CD8-positive, alpha-beta memory T cell (primary cell): Measurements from ENCODE around the gene FHAD1. TPM values are rescaled to one million over a fixed set of nuclear protein-coding genes. Genes with fewer than 3 reads are reported as not detected.

Experiments used
- CTCF ChIA-PET: fragments of 350-600 bp; sonication (Branson Sonifier 250); formaldehyde crosslinking; loops from one replicate; lab custom pipeline; 2021; ENCODE audit warnings: antibody characterized with exemption; lab: Charles Lee
- POLR2A ChIA-PET: fragments of 350-600 bp; sonication (Branson Sonifier 250); formaldehyde crosslinking; loops from one replicate; lab custom pipeline; 2021; ENCODE audit warnings: antibody characterized with exemption; lab: Charles Lee
- DNase-seq, 5 donors: peaks; one replicate each; pipeline versions ENCODE4 v3.0.0 to v3.0.0-alpha.2; 2020 to 2022; ENCODE audit warnings: mixed read lengths in 1 of 5
- H3K27ac ChIP-seq: one replicate; pipeline ENCODE4 v1.7.0; 2013; ENCODE audit warnings: low read depth, mild to moderate bottlenecking, low read length, moderate library complexity
- H3K27me3 ChIP-seq: 2 replicates; pipeline ENCODE4 v1.7.0; 2013; ENCODE audit warnings: low read length, mild to moderate bottlenecking; ENCODE audit not compliant: insufficient read depth, poor library complexity, severe bottlenecking
- H3K36me3 ChIP-seq: 2 replicates; pipeline ENCODE4 v1.7.0; 2013; ENCODE audit warnings: mild to moderate bottlenecking, low read length, moderate library complexity; ENCODE audit not compliant: insufficient read depth
- H3K4me1 ChIP-seq: 2 replicates; pipeline ENCODE4 v1.7.0; 2013; ENCODE audit warnings: mild to moderate bottlenecking, low read length, moderate library complexity; ENCODE audit not compliant: insufficient read depth
- H3K4me3 ChIP-seq: 2 replicates; pipeline ENCODE4 v1.7.0; 2013; ENCODE audit warnings: mild to moderate bottlenecking, low read length
- H3K9me3 ChIP-seq: 2 replicates; pipeline ENCODE4 v1.7.0; 2013; ENCODE audit warnings: mild to moderate bottlenecking, low read length
- H3K27ac Mint-ChIP-seq, 8 donors: one replicate each; pipeline ENCODE4 v1.8.0; 2020 to 2021; ENCODE audit warnings: mixed read lengths in 8 of 8, mild to moderate bottlenecking in 6 of 8, inconsistent platforms in 3 of 8, moderate library complexity in 3 of 8
- H3K27me3 Mint-ChIP-seq, 2 donors: one replicate each; pipeline ENCODE4 v1.8.0; 2020 to 2021; ENCODE audit warnings: mixed read lengths in 2 of 2, mild to moderate bottlenecking in 1 of 2, moderate library complexity in 1 of 2
- H3K36me3 Mint-ChIP-seq, 3 donors: one replicate each; pipeline ENCODE4 v1.8.0; 2020 to 2021; ENCODE audit warnings: mixed read lengths in 3 of 3, inconsistent platforms in 1 of 3, mild to moderate bottlenecking in 1 of 3
- H3K4me1 Mint-ChIP-seq, 3 donors: one replicate each; pipeline ENCODE4 v1.8.0; 2020 to 2021; ENCODE audit warnings: mixed read lengths in 3 of 3, inconsistent platforms in 1 of 3, mild to moderate bottlenecking in 1 of 3
- H3K4me3 Mint-ChIP-seq, 7 donors: one replicate each; pipeline ENCODE4 v1.8.0; 2020 to 2021; ENCODE audit warnings: mixed read lengths in 7 of 7, mild to moderate bottlenecking in 6 of 7, moderate library complexity in 4 of 7, inconsistent platforms in 2 of 7
- H3K9me3 Mint-ChIP-seq, 5 donors: one replicate each; pipeline ENCODE4 v1.8.0; 2020 to 2022; ENCODE audit warnings: mixed read lengths in 5 of 5, mild to moderate bottlenecking in 3 of 5, moderate library complexity in 2 of 5, inconsistent platforms in 1 of 5
- polyA plus RNA-seq: library from polyadenylated mRNA; unstranded; fragments of 300-500 nt; fragmentation: Illumina TruSeq; gene quantifications from one replicate; pipeline ENCODE4 v1.2.3, GENCODE V29; 2021
- total RNA-seq, 2 experiments: library from RNA; stranded (reverse); gene quantifications; one replicate each; pipeline ENCODE4 v1.2.3, GENCODE V29; 2021

The FHAD1 gene
- total and polyA plus RNA-seq, 3 experiments from 2014 or later: not detected

DNA sequence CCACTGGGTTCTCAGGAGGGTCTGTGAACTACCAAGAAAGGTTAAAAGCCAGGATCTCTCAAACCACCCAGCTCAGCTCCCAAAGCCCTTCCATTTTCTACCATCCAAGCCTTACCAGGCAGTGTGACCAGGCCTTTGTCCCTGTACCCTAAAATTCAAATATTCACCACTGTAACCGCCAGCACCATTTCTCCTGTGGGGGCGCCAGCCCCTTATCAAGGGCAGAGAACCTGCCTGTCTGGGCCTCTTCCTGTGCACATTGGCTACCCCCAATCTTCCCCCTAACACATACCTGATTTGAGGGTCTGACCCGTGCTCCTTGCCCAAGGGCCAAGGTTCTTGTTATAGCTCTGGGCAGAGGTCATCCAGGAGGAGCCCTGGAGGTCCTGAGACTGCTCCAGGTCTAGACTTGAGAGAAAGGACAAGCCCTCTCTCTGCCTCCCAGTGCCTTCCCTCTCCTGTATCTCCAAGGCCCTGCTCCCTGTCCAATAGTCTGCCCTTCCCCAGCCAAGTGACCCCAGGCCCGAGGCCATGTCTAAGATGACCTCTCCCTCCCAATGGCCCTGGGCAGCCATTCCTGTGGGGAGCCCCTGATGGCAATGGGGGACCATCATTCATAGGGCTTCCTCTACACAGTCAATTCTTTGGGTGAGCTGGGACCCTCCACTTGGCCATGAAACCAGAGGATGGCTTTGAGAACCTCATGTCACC is 78.5 kb downstream of the FHAD1 start:
- ChIA-PET POLR2A (no interaction called here), CTCF (interaction anchor here (2.4 to 4.8 kb wide), 3 partner anchors 8 to 104 kb away, joined by 9 to 98 read pairs (median 20); no protein-coding TSS in a partner anchor)
- peaks cover 3 to 8% (median 5%) of the 10 kb centered on the region in 3 donors for H3K4me1 Mint-ChIP-seq
- peak overlapping the region in 1 of 7 donors; percentile 77 for H3K4me3 Mint-ChIP-seq
- no peak overlapping the region for H3K27ac Mint-ChIP-seq
- Histone ChIP-seq H3K36me3 (no peaks in the 10 kb centered on the region), H3K4me1 (no peaks in the 10 kb centered on the region), H3K4me3 (no peak overlapping the region), H3K27ac (no peak overlapping the region), H3K27me3 (no peaks in the 10 kb centered on the region), H3K9me3 (no peaks in the 10 kb centered on the region)
- H3K36me3 Mint-ChIP-seq: peaks cover 0 to 8% (median 0%) of the 10 kb centered on the region in 3 donors
- DNase-seq: no peak
- H3K9me3 Mint-ChIP-seq: peaks cover 0 to 4% (median 0%) of the 10 kb centered on the region in 5 donors
- H3K27me3 Mint-ChIP-seq: peaks cover 4 to 9% of the 10 kb centered on the region in 2 donors

DNA sequence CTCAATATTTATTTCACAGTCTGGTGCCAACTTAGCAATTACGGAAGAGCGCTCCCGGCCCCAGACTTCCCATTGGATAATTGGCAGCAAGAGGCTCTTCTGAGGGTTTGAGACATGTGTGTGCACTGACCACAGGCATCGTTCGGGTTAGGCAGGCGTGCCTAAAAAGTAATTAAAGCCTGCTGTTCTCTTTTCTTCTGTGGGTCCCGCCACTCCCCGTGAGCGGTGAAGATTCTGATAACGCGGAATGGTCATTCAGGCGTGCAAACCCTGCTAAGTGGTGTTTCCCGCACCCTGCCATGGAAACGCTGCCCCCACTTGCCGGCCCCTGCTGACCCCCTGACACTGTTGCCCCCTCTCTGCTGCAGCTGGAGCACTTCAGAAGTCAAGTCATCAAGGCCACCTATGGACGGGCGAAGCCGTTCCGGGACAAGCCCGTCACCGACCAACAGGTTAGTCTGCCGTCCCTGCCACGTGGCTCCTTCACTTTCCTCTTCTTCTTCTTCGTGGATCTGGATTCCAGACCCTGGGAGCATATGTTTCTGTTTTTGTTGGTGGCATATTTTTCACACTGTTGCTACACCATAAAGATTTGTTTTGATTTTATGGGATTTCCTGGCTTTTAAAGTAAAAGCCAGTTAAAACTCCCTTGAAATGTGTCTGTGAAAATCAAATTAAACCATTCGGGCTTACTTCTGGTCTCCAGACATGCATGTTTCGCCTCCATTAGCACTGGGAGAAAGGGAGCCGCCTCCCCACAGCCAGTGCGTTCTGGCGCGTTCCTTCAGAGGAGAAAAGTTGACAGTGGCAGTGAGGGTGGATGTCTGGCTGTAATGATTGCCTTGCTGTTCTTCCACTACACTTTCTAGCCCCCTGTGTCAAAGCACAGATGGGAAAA is 79.9 kb downstream of the FHAD1 start:
- H3K4me1 ChIP-seq: no peaks in the 10 kb centered on the region
- Mint-ChIP-seq H3K4me3 (no peak overlapping the region), H3K36me3 (no peaks in the 10 kb centered on the region), H3K9me3 (no peaks in the 10 kb centered on the region), H3K4me1 (peaks cover 3 to 8% (median 5%) of the 10 kb centered on the region in 3 donors), H3K27me3 (peaks cover 4 to 6% of the 10 kb centered on the region in 2 donors), H3K27ac (peak overlapping the region in 1 of 8 donors; percentile 75)
- H3K9me3 ChIP-seq: no peaks in the 10 kb centered on the region
- POLR2A ChIA-PET: no interaction called here
- no peaks in the 10 kb centered on the region for H3K27me3 ChIP-seq
- no peak overlapping the region for H3K4me3 ChIP-seq
- CTCF ChIA-PET: no interaction called here
- no peaks in the 10 kb centered on the region for H3K36me3 ChIP-seq
- no peak for DNase-seq
- H3K27ac ChIP-seq: no peak overlapping the region

DNA sequence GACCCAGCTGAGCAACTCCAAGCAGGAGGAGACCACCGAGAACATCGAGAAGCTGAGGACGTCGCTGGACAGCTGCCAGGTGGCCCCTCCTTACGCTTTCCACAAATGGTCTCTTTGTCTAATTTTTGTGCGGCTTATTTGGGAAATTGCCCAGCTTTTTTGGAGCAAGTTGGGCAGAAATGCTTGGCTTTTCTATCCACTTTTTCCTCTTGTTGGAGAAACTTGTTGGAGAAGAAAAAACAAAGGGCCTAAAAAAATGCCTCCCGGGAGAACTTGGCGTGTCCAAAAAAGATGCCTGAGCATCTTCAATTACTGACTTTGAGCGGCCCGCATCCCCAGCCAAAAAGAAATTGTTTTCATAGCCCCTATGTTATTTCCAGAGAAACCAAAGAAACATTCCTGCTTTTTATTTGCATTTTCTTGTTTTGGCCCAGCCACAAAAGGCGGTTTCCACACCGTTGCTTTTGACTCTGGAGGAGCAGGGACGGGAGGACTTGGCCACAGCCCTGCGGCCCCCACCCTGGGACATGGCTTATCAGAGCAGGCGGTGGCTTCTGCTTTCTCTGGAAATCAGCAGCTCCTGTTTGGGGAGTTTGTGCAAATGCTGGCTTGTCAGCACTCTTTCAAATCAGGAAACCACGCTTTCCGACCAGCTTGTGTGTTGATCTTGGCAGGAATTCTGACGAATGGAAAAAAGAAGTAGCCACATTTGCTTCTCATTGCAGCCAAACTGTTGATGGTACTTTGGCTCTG is 81.5 kb downstream of the FHAD1 start:
- H3K9me3 ChIP-seq: no peaks in the 10 kb centered on the region
- no peaks in the 10 kb centered on the region for H3K9me3 Mint-ChIP-seq
- H3K4me1 ChIP-seq: no peaks in the 10 kb centered on the region
- peaks cover 4 to 6% of the 10 kb centered on the region in 2 donors for H3K27me3 Mint-ChIP-seq
- no peak overlapping the region for H3K4me3 ChIP-seq
- H3K4me1 Mint-ChIP-seq: peaks cover 2 to 7% (median 3%) of the 10 kb centered on the region in 3 donors
- ChIA-PET POLR2A (no interaction called here), CTCF (no interaction called here)
- no peaks in the 10 kb centered on the region for H3K36me3 ChIP-seq
- no peak overlapping the region for H3K27ac Mint-ChIP-seq
- no peak overlapping the region for H3K27ac ChIP-seq
- DNase-seq: no peak
- H3K4me3 Mint-ChIP-seq: no peak overlapping the region
- H3K36me3 Mint-ChIP-seq: no peaks in the 10 kb centered on the region
- H3K27me3 ChIP-seq: no peaks in the 10 kb centered on the region

DNA sequence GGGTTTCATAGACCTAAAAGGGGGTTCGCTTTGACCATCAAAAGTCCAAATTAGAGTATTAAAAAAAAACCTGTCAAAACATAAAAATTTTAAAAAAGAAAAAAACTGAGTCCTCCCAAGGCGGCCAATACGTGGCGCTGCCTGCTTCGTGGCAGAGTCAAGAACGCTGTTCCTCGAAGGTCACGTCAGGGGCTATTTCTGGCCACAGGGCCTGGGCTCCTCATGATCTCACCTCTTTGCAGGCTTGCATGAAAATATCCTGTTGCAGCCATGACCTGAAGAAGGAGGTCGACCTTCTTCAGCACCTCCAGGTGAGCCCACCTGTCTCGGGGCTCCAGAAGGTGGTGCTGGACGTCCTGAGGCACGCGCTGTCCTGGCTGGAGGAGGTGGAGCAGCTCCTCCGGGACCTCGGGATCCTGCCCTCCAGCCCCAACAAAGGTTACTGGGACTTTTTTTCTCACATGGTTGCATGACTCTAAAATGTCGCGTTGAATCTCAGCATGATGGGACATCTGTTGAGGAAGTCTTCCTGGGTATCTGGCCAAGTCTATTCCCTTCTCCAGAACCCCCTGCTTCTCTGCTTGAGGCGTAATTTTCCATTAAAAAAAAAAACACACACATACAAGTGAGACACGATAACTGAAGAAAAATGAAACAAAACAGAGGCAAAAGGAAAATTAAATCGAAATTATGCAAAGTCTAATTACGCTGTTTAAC is 82.2 kb downstream of the FHAD1 start:
- Mint-ChIP-seq H3K27ac (no peak overlapping the region), H3K9me3 (no peaks in the 10 kb centered on the region), H3K36me3 (no peaks in the 10 kb centered on the region), H3K4me3 (no peak overlapping the region), H3K27me3 (peaks cover 3 to 6% of the 10 kb centered on the region in 2 donors), H3K4me1 (peaks cover 0 to 3% (median 0%) of the 10 kb centered on the region in 3 donors)
- Histone ChIP-seq H3K4me1 (no peaks in the 10 kb centered on the region), H3K9me3 (no peaks in the 10 kb centered on the region), H3K4me3 (no peak overlapping the region), H3K36me3 (no peaks in the 10 kb centered on the region), H3K27ac (peak overlapping the region; percentile 33), H3K27me3 (no peaks in the 10 kb centered on the region)
- POLR2A ChIA-PET: no interaction called here
- DNase-seq: no peak
- CTCF ChIA-PET: no interaction called here

DNA sequence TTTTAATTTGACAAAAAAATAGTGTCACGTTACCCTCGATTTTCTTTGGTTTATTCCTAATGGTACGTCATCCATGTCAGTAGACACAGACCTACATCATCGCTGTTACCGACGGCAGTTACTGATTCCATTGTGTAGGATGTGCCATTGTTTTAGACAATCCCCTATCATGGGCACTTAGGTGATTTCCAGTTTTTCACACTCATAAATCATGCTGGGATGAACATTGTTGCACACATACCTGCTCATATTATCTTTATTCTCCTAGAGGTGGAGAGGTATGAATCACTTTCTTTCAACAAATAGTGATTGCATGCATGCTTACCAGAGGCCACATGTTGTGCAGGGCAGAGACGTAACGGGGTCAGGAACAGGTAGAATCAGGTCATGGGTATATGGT is 83.0 kb downstream of the FHAD1 start:
- Histone ChIP-seq H3K9me3 (no peaks in the 10 kb centered on the region), H3K36me3 (no peaks in the 10 kb centered on the region), H3K4me1 (no peaks in the 10 kb centered on the region), H3K27me3 (no peaks in the 10 kb centered on the region), H3K4me3 (no peak overlapping the region), H3K27ac (no peak overlapping the region)
- H3K27ac Mint-ChIP-seq: no peak overlapping the region
- POLR2A ChIA-PET: no interaction called here
- peaks cover 3 to 6% of the 10 kb centered on the region in 2 donors for H3K27me3 Mint-ChIP-seq
- no peaks in the 10 kb centered on the region for H3K36me3 Mint-ChIP-seq
- DNase-seq: no peak
- no peak overlapping the region for H3K4me3 Mint-ChIP-seq
- no peaks in the 10 kb centered on the region for H3K9me3 Mint-ChIP-seq
- peaks cover 0 to 3% (median 0%) of the 10 kb centered on the region in 3 donors for H3K4me1 Mint-ChIP-seq
- CTCF ChIA-PET: no interaction called here

DNA sequence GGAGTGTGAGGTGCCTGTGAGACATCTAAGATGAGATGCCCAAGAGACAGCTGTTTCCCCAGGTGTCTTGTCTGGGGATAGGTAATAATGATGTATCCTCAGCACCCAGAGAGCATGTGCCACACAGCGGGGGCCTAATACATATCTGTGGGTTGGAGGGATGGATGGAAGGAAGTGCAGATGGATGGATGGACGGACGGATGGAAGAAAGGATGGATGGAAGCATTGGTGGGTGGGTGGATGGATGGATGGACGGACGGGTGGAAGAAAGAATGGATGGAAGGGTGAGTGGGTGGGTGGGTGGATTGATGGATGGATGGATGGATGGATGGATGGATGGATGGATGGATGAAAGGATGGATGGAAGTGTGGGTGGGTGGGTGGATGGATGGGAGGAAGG is 84.2 kb downstream of the FHAD1 start:
- no peaks in the 10 kb centered on the region for H3K9me3 Mint-ChIP-seq
- Histone ChIP-seq H3K27ac (no peak overlapping the region), H3K4me1 (no peaks in the 10 kb centered on the region), H3K36me3 (no peaks in the 10 kb centered on the region), H3K27me3 (no peaks in the 10 kb centered on the region), H3K9me3 (no peaks in the 10 kb centered on the region), H3K4me3 (no peak overlapping the region)
- no peak overlapping the region for H3K4me3 Mint-ChIP-seq
- POLR2A ChIA-PET: no interaction called here
- H3K36me3 Mint-ChIP-seq: no peaks in the 10 kb centered on the region
- DNase-seq: no peak
- CTCF ChIA-PET: no interaction called here
- H3K27me3 Mint-ChIP-seq: peaks cover 0 to 6% of the 10 kb centered on the region in 2 donors
- peak overlapping the region in 1 of 8 donors; percentile 32 for H3K27ac Mint-ChIP-seq
- H3K4me1 Mint-ChIP-seq: no peaks in the 10 kb centered on the region

DNA sequence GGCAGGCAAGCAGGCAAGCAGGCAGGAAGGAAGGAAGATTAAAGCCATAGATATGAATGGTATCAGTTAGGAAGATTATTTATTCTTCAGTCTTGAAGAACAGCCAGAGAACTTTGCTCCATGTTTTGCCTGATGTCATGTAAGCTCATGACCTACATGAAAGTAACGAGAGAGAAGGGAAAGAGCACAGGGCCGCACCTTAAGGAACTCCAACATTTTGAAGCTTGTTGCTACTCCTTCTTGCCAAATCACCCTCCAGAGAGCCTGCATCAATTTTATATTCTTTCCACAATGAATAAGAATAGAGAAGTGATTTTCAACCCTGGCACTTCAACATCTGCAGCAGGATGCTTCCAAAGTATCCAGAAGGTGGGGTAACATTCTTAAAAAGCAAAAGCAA is 84.7 kb downstream of the FHAD1 start:
- CTCF ChIA-PET: interaction anchor here (4.5 kb wide), 1 partner anchor 8 kb away, joined by 20 read pairs; no protein-coding TSS in a partner anchor
- POLR2A ChIA-PET: no interaction called here

More for the DNA sequence above, 84.7 kb downstream of the FHAD1 start:
- no peaks in the 10 kb centered on the region for H3K4me1 ChIP-seq
- no peaks in the 10 kb centered on the region for H3K36me3 ChIP-seq
- Mint-ChIP-seq H3K4me3 (no peak overlapping the region), H3K9me3 (no peaks in the 10 kb centered on the region), H3K36me3 (no peaks in the 10 kb centered on the region), H3K27ac (peak overlapping the region in 1 of 8 donors; percentile 28), H3K27me3 (peaks cover 2 to 6% of the 10 kb centered on the region in 2 donors), H3K4me1 (no peaks in the 10 kb centered on the region)
- DNase-seq: no peak
- no peak overlapping the region for H3K4me3 ChIP-seq
- no peaks in the 10 kb centered on the region for H3K27me3 ChIP-seq
- no peak overlapping the region for H3K27ac ChIP-seq
- H3K9me3 ChIP-seq: no peaks in the 10 kb centered on the region
